Colon (tissue), 2 donors: ENCODE data around the gene IL17RA.

Experiments used
- FAIRE-seq: peaks from 2 replicates; lab custom pipeline; 2012; peaks lifted over from hg19 to GRCh38; lab: Jason Lieb, UNC
- donor health status: control.
- donor health status: control.

The IL17RA gene

GRCh38 chr22:17083255-17083654, 1.5 kb upstream of the IL17RA start:
- FAIRE-seq: no peak

- no peak for FAIRE-seq
Observed at GRCh38 chr22:17083811-17084441, 874 bp upstream of the IL17RA start.

DNA sequence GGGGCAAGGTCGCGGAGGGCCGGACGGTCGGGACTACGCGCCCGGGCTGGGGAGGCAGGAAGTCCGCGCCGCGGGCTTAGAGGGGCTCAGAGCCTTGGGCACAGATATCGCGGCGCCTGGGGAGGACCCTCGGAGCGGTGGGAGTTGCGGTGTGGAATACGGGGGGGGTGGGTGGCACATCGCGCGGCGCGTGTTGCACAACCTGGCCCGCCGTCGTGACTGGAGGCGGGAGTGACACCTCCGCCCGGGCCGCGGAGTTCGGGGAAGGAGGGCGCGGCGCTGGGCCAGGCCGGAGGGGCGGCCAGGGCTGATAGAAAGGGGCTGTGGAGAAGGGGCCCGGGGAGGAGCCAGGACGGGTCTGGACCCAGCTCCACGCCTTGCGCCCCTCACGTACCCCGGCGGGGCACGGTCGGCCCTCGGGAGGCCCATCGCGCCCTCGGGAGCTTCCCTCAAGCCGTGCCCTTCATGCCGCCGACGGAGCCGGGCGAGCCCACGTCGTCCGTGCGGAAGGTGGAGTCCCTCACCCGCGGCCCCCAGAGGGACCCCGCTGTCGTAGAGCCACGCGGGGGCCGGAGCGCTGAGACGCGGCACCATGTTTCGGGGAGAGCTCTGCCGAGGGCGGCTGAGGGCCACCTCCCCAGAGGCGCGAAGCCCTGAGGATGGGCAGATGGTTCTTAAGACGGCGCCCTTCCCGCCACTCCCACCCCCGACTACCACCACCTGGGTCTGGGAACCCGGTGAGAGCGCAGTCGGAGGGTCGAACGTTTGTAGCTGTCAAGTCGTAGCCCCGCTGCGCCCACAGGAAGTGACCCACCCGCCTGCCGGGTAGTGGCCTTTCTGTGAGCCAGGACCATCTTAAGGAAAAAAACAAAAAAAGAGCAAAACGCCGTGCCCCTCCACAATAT, 729 bp downstream of the IL17RA start:
- FAIRE-seq: no peak

- FAIRE-seq: no peak
Observed at GRCh38 chr22:17086296-17086695, 1.5 kb downstream of the IL17RA start.

DNA sequence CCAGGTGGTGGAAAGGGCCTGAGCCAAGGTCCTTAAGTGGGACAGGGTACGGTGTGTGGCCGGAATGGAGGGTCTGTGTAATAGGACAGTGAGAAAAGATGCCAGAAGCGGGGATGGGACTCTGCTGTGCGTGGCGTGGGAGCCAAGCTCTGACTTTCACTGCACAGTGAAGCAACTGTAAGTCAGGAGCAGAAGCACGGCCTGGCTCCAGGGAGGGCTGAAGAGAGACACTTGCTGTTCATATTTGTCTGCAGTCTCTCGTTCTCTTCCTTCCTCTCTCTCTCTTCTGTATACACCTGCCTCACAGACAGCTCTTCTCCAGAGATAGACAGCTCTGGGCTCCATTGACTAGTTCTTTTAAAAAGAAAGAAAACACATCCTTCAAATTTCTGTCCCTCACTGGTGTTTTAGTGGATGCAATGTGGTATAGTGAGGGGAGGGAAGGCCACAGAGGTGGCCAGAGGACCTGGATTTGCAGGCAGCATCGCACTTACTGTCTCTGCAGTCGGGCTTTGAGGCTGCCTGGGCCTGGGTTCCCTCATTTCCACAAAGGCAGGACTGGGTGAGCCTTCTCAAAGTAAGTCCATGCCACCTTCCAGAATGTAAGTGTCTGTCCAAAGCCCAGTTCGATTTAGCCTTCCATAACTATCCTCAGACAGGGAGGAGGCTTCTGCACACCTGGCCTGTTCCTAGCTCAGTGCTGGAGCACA, 2.1 kb downstream of the IL17RA start:
- no peak for FAIRE-seq

GRCh38 chr22:17087498-17088131, 2.8 kb downstream of the IL17RA start:
- no peak for FAIRE-seq

DNA sequence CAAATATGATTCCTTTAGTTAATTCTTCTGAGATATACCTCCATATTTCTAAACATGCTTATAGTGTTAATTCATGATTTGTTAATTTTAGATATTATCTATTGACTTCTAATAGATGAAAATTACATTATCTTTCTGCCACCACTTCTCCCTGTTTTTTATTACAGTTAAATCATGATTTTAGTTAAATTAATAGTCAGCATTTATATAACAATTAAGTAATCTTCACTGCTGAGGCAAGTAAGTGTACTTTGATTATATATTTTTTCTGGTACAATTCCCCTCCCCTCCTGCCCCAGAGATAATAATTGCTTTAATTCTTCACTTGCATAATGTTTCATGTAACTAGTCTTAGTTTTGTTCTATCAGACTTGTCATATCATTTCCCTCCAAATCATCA, 5.8 kb downstream of the IL17RA start:
- FAIRE-seq: no peak

GRCh38 chr22:17091851-17092250, 7.1 kb downstream of the IL17RA start:
- no peak for FAIRE-seq

- no peak for FAIRE-seq
Observed at GRCh38 chr22:17093081-17093480, 8.3 kb downstream of the IL17RA start.

DNA sequence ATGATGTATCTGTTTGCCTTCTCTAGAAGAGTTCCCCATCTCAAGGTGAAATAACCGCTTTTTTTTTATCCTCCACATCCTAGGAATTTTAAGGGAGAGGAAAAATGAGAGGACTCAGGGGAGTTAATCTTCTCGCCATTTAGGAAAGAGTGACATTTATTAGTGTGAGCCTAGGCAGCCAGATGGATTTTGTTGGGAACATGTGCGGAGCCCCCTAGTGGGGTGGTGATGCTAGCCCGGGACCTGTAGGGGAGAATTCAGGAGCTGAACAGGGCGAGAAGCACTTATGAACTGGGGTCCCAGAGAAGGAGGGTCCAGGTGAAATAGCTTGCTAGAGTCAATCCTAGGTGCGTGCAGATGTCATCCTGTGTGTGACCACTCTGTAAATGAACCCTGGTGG, 10.7 kb downstream of the IL17RA start:
- no peak for FAIRE-seq

DNA sequence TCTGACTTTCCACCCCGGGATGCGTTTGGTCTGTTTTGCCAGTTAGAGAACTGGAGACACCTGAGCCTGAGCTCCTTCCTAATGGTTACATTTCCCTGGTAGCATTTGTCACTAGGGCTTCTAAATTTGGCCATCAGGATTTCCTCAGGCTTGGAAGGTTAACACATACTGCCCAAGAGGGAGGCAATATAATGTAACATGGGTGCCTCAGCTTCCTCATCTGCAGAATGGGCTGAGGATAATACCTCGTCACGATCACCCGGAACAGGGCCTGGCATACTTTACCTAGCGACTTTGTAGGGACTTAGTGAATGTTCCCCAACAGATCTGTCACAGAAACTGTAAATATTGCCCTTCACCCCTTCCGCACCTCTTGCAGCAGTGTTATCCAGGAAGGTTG, 11.3 kb downstream of the IL17RA start:
- no peak for FAIRE-seq

DNA sequence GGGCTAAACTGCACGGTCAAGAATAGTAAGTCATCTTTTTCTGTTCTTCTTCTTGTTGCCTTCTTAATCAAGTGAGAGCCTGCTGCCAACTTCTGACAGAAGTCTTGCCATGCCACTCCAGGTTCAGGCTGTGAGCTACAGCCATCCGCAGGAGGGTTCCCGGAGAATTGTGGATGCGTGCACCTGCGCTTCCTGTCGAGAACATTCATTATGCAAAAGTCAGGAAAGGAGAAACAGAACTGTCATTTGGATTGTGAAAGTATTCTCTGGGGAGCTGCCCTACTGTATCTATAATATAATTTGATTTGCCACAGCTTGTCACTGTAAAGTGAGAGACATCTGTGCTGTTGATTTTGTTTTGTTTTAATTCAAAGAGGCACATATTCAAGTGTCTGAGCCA, 12.3 kb downstream of the IL17RA start:
- FAIRE-seq: no peak

DNA sequence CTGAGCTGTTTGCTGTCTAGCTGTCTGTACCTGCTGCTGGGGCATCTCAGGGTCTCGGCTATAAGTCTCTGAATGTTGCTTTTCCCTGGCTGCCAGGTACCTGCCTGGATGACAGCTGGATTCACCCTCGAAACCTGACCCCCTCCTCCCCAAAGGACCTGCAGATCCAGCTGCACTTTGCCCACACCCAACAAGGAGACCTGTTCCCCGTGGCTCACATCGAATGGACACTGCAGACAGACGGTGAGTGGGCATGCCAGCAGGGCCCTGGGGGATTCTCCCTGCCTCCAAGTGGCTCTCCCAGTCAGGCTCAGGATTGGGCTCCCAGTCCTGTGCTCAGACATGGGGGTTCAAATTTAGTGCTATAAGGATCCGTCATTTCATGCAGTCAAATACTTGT, 12.9 kb downstream of the IL17RA start:
- no peak for FAIRE-seq

GRCh38 chr22:17098379-17098819, 13.6 kb downstream of the IL17RA start:
- no peak for FAIRE-seq

GRCh38 chr22:17100621-17101020, 15.8 kb downstream of the IL17RA start:
- FAIRE-seq: no peak

- no peak for FAIRE-seq
Observed at GRCh38 chr22:17101475-17102296, 16.9 kb downstream of the IL17RA start.

DNA sequence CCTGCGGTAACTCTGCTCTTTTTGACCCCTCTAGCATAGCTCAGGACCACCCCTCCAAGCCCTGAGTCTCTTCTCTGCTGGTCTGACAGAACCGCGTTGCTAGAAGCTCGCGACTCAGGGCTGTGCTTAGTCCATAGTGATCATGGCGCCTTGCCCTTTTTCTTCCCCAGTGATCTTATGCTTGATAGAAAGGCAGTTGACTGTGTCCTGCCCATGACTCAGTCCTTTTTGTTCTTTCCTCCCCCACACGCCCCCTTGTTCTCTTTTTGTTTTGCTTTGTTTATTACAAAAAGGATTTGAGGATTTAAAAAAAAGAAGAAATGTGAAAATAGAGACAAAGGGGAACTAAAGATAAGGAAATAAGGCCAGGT, 17.5 kb downstream of the IL17RA start:
- FAIRE-seq: no peak

- FAIRE-seq: no peak
Observed at GRCh38 chr22:17103351-17103750, 18.6 kb downstream of the IL17RA start.

DNA sequence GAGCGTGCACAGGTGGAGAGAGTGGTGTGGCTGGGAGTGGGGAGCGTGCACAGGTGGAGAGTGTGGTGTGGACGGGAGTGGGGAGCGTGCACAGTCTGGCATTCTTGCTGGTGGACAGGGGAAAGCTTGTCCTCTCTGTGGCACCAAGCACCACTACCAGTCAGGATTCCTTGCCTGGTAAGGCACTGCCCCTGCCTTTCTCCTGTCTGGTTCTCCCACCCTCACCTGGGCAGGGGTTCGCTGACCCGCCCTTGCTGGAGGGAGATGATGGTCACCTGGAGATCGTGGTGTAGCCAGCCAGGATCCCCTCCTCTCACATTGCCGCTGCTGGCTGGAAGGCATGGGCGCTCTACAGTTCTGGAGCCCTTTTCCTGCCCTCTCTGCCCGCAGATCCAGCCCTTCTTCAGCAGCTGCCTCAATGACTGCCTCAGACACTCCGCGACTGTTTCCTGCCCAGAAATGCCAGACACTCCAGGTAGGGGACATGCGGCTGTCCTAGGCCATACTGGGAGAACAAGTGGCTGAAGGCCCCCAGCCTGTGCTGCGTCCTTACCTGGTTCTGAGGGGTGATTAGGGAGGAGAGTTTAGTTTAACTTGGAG, 19.6 kb downstream of the IL17RA start:
- FAIRE-seq: no peak

- FAIRE-seq: no peak
Observed at GRCh38 chr22:17105143-17106129, 20.6 kb downstream of the IL17RA start.
